Spinal cord (tissue), 10 donors: Measurements from ENCODE around the gene DYNLT1. TPM values are rescaled to one million over a fixed set of nuclear protein-coding genes. Genes with fewer than 3 reads are reported as not detected.
"Not testable (repeated sequence)": the region's sequence is repeated elsewhere in the genome, so short reads cannot be mapped to it uniquely, and the experiment has no call there.

Experiments
- DNase-seq, 6 donors: peaks; one replicate each; pipeline versions ENCODE4 v3.0.0 to v3.0.0-alpha.2; 2013 to 2015; ENCODE audit warnings: low spot score in 6 of 6, low read depth in 4 of 6
- H3K27ac ChIP-seq: one replicate; pipeline ENCODE4 v1.5.1; 2013; ENCODE audit warnings: low read depth, low read length, control low read depth
- H3K27me3 ChIP-seq: one replicate; pipeline ENCODE4 v1.6.1; 2013; ENCODE audit warnings: low read length; ENCODE audit not compliant: control insufficient read depth, insufficient read depth
- H3K36me3 ChIP-seq: one replicate; pipeline ENCODE4 v1.6.1; 2013; ENCODE audit warnings: low read length; ENCODE audit not compliant: control insufficient read depth, insufficient read depth
- H3K4me1 ChIP-seq: one replicate; pipeline ENCODE4 v1.6.1; 2013; ENCODE audit warnings: low read length; ENCODE audit not compliant: control insufficient read depth, insufficient read depth
- H3K4me3 ChIP-seq: one replicate; pipeline ENCODE4 v1.5.1; 2013; ENCODE audit warnings: low read depth, low read length, control low read depth
- H3K9me3 ChIP-seq: one replicate; pipeline ENCODE4 v1.6.1; 2013; ENCODE audit warnings: low read length; ENCODE audit not compliant: control insufficient read depth, insufficient read depth
- WGBS: methylation state at CpG from one replicate; pipeline ENCODE4 v1.1.5; 2013; ENCODE audit warnings: missing lambda C conversion rate; ENCODE audit not compliant: insufficient coverage; 5-methylcytosine and 5-hydroxymethylcytosine counted together
- polyA plus RNA-seq, 2 donors: library from polyadenylated mRNA; unstranded; fragments of 120-200 nt; gene quantifications; one replicate each; pipeline ENCODE4 v1.2.1, GENCODE V29; 2013; ENCODE audit not compliant: insufficient read length in 2 of 2
- total RNA-seq, 2 donors: library from RNA; depleted of rRNA in 1 of 2; stranded (reverse); fragments of 120-200 nt in 1 of 2; fragments of >200 nt in 1 of 2; gene quantifications; one replicate each; pipeline versions ENCODE4 v1.2.3 to v1.2.4, GENCODE V29; 2013 to 2014
- donor health status: healthy.

The DYNLT1 gene
- total and polyA plus RNA-seq, 4 donors: 68.5 to 211 (median 152) TPM

DNA sequence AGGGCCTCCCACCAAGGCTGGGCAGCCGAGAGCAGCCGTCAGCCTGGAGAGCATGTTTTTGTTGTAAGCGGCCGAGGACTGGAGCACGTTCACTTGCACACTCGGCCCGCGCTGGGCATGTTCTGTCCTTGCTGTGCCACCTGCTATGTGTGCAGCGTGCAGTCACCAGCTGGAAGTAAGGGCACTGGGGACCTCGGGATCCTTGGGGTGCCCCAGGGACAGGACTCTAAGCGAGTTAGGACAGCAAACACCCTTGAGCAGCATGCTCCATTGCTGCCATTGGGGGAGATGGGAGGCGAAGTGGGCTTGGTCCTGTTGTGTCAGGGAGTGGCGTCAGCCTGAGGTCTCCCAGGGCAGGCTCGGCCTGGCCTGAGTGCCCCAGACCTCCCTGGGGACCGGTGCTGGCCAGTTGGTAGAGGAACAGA lies 18.6 kb downstream of the DYNLT1 start:
- 93% methylated on average over 15 of the region's 15 CpGs for WGBS
- Histone ChIP-seq H3K4me1 (peaks cover 10% of the 10 kb centered on the region), H3K27me3 (no peaks in the 10 kb centered on the region), H3K36me3 (peaks cover 74% of the 10 kb centered on the region), H3K4me3 (no peak overlapping the region), H3K27ac (no peak overlapping the region), H3K9me3 (no peaks in the 10 kb centered on the region)
- no peak for DNase-seq

DNA sequence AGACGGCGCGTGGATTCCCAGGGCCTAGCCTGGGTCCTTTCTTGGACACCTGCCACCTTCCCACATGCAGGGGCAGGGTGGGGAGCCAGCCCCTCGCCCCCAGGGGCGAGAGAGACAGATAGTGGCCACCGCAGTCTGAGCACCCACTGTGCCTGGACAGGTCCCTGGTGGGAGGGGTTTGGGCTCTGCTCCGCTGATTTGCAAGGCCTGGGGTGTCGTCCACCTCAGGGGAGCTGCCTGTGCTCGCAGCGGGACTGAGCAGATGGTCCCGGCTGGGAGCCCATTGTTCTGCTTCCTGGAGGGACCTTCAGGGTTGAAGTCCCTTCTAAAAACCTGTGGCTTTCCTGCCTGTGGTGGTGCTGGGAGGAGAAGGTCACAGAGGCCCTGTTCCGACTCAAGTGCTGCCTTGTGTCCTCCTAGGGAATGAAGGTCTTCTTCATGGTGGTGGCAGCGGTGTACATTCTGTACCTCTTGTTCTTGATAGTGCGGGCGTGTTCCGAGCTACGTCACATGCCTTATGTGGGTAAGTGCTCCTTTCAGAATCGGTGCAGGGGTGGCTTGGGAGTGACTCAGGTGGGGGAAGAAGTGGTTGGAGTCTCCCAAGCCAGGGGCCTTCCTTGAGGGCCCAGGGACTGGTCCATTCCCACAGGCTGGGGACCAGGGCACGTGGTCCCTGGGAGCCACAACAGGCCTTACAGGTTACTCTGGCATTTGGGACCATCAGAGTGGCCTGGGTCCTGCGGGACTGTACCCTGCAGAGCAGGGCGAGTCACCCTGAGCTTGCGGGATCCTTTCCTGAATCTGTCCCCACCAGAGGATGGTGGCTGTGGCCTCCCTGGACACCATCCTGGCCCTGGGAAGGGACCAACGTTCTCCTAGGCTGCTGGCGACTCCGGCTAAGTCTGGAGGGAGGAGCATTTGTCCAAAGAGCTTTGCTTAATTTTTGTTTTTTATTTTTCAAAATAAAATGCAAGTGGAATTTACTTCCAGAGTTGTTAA lies 19.6 kb downstream of the DYNLT1 start:
- Histone ChIP-seq H3K9me3 (no peaks in the 10 kb centered on the region), H3K4me3 (no peak overlapping the region), H3K27me3 (no peaks in the 10 kb centered on the region), H3K36me3 (peaks cover 73% of the 10 kb centered on the region), H3K27ac (no peak overlapping the region), H3K4me1 (peaks cover 10% of the 10 kb centered on the region)
- no peak for DNase-seq
- WGBS: 94% methylated on average over 21 of the region's 25 CpGs

DNA sequence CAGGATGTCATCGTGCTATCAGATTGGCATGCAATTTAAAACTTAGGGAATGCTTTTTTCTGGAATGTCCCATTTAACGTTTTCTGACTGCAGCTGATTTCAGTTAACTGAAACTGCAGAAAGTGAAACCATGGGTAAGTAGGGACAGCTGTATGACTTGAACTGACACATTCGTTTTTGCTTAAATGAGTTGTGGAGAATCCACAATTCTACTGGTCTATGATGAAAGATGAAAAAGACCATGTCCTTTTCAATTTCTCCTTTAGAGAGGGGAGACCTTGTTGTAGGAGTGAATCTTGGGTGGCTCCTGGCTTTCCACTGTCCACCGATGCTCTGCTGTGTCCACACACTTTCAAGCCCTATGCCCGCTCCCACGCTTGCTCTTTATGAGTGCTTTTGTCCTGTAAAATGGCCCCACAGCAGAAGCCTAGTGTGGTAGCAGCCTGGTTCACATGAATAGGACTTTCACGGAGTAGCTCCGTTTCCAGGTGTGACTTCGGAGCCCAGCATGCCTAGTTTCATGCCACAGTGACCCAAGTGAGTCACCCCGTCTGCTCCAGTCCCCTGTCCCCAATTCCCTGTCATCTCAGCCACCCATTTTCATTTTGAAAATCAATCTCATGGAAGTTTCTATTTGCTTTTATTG lies 21.9 kb downstream of the DYNLT1 start:
- H3K36me3 ChIP-seq: peaks cover 56% of the 10 kb centered on the region
- no peaks in the 10 kb centered on the region for H3K27me3 ChIP-seq
- peaks cover 3% of the 10 kb centered on the region for H3K4me1 ChIP-seq
- WGBS: 88% methylated on average over 9 of the region's 10 CpGs
- H3K27ac ChIP-seq: no peak overlapping the region
- DNase-seq: no peak
- no peaks in the 10 kb centered on the region for H3K9me3 ChIP-seq
- no peak overlapping the region for H3K4me3 ChIP-seq

DNA sequence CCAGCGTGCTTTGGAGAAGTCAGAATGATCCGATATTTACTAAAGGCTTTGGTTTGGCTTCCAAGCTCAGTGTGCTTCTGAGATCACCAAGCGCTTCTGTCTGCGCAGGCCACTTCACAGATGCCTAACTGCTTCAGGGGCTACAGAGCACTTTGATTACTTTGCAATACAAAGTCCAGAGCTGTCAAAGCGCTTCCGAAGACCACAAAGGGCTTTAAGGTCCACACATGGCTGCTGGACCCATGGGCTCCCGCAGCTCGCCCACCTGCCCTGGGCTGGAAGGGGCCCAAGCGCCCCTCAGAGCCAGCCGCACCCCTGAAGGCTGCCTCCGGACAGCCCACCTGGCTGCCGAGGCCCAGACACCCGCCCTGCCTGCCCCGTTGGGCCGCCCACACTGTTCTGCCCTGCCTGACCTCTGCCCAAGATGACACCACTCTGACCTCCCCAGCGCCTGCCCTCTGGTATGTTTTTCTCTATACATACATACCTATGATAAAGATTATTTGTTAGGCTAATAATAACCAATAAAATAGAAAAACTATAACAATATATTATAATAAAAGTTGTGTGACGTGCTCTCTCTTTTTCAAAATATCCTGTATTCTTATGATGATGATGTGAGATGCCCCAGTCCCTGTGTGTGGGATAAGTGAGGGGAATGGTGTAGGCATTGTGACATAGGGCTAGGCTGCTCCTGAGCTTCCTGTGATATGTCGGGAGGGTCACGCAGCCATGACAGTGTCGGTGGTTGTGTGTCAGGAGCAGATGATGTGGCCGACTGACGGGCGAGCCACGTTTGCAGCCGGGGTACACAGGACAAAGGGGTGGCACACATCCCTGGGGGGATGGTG lies 22.6 kb downstream of the DYNLT1 start:
- Histone ChIP-seq H3K9me3 (no peaks in the 10 kb centered on the region), H3K27ac (no peak overlapping the region), H3K36me3 (peaks cover 50% of the 10 kb centered on the region), H3K4me1 (no peaks in the 10 kb centered on the region), H3K27me3 (no peaks in the 10 kb centered on the region), H3K4me3 (no peak overlapping the region)
- WGBS: 96% methylated on average over 20 of the region's 25 CpGs
- no peak for DNase-seq

DNA sequence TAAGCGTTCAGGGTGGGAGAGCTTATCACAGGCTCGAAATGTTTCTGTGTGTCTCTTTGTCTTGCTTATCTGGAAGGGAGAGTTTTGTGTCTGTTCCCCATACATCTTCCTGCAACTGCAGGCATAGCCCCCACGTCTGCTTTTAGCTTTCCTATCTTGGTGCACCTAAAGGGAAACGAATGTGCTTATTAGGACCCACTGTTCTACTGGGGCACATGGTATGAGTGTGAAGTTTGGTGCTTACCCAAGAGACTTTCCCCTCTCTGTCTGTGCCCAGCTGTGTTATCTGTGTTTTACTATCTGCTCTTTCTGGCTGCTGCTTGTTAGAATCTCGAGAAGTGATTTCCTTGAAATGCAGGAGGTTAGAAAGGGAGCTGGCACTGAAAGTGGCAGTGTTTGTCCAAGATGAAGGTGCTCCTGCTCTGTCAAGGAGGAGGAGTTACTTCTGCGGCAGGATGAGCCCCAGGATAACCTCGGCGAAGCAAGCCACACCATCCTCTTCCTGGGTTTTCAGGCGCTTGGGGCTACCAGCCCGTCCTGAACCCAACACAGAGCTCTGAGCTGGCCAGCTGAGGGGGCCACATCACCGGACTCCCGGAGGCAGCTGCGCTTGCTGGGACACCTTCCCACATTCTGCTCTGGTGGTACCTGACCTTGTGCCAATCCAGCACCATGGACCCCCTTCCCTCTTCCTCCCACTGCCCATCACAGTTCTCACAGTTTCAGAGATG lies 23.4 kb downstream of the DYNLT1 start:
- DNase-seq: no peak
- WGBS: 96% methylated on average over 11 of the region's 13 CpGs
- H3K27me3 ChIP-seq: no peaks in the 10 kb centered on the region
- H3K9me3 ChIP-seq: no peaks in the 10 kb centered on the region
- H3K27ac ChIP-seq: no peak overlapping the region
- H3K4me1 ChIP-seq: no peaks in the 10 kb centered on the region
- H3K36me3 ChIP-seq: peaks cover 42% of the 10 kb centered on the region
- no peak overlapping the region for H3K4me3 ChIP-seq

DNA sequence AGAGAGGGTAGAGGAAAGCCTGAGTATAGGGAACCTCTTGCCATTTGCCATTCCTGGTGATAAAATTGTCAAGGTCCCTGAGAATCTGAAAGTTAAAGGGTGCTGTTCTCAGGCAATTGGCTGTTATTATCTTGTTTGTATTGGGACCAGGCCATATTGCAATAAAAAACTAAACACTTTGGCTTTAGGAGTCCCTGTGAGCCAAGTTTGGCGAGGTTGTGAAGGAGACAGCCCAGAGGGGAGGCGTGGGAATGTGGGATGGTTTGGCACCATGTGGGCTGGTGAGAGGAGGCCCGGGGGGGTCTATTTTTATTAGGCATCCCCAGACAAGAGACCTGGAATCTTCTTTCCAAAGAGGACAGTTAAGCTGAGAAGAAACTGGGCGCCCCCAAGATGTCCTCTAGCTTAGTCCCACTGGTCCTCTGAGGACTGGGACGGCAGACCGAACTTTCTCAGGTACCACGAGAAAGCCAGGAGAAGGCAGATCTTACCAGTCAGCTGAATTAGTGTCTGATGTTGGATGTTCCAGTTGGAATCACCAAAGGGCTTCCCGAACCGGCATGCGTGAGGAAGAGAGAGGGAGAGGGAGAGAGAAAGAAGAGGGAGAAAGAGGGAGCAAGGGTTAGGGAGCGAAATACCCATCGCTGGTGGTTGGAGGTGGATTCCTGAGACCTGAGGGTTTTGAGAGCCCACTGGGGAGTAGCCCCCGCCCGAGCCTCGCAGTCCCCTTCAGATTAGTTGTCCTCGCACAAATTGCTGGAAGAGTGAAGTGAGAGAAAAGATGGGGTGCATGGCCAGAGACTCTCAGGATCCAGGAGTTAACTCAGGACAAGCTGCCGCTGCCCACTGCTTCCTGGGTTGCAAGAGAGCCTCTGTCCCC lies 24.4 kb downstream of the DYNLT1 start:
- no peaks in the 10 kb centered on the region for H3K4me1 ChIP-seq
- no peaks in the 10 kb centered on the region for H3K9me3 ChIP-seq
- DNase-seq: no peak
- H3K27ac ChIP-seq: no peak overlapping the region
- H3K4me3 ChIP-seq: no peak overlapping the region
- H3K27me3 ChIP-seq: no peaks in the 10 kb centered on the region
- WGBS: 97% methylated on average over 17 of the region's 17 CpGs
- peaks cover 33% of the 10 kb centered on the region for H3K36me3 ChIP-seq

DNA sequence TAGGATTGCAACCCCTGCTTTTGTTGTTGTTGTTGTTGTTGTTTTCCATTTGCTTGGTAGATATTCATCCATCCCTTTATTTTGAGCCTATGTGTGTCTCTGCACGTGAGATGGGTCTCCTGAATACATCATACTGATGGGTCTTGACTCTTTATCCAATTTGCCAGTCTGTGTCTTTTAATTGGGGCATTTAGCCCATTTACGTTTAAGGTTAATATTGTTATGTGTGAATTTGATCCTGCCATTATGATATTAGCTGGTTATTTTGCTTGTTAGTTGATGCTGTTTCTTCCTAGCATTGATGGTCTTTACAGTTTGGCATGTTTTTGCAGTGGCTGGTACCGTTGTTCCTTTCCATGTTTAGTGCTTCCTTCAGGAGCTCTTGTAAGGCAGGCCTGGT lies 26.3 kb downstream of the DYNLT1 start:
- DNase-seq, H3K27me3 ChIP-seq, H3K4me3 ChIP-seq, H3K4me1 ChIP-seq, H3K9me3 ChIP-seq, H3K27ac ChIP-seq: not testable (repeated sequence)
- WGBS: no CpG with 5 or more reads among the region's 3 CpGs
- peaks cover 21% of the 10 kb centered on the region for H3K36me3 ChIP-seq

DNA sequence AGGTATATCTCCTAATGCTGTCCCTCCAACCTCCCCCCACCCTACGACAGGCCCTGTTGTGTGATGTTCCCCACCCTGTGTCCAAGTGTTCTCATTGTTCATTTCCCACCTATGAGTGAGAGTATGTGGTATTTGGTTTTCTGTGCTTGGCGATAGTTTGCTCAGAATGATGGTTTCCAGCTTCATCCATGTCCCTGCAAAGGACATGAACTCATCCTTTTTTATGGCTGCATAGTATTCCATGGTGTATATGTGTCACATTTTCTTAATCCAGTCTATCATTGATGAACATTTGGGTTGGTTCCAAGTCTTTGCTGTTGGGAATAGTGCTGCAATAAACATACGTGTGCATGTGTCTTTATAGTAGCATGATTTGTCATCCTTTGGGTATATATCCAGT lies 29.9 kb downstream of the DYNLT1 start:
- not testable (repeated sequence) for H3K4me1 ChIP-seq, H3K27ac ChIP-seq, H3K4me3 ChIP-seq, DNase-seq, H3K9me3 ChIP-seq, H3K27me3 ChIP-seq
- no CpG with 5 or more reads among the region's 3 CpGs for WGBS
- H3K36me3 ChIP-seq: peaks cover 18% of the 10 kb centered on the region
